ENCODE results near the gene SOX5. TPM values are rescaled to one million over a fixed set of nuclear protein-coding genes. Genes with fewer than 3 reads are reported as not detected.

The SOX5 gene
- total and polyA plus RNA-seq, 9 of the 15 experiments (the other 6 are each of a cell fraction or from before 2014, with no cell fraction given), result 8.3 to 16.5 (median 11.9) TPM

- Histone ChIP-seq H3K4me2 (ENCODE audit: insufficient read depth, low read length) (no peak overlapping the region), H3K27me3 (ENCODE audit: control insufficient read depth in 2 of 2, insufficient read depth in 2 of 2, low read length in 2 of 2) (no peaks in the 10 kb centered on the region), H3K36me3 (ENCODE audit: control insufficient read depth, insufficient read depth, low read length) (peaks cover 52% of the 10 kb centered on the region), H3K4me3 (no peak overlapping the region), H3K79me2 (ENCODE audit: control insufficient read depth, insufficient read depth, low read length) (no peaks in the 10 kb centered on the region), H3K9me3 (replicated peaks; ENCODE audit: control insufficient read depth, insufficient read depth, low read depth, low read length) (no peaks in the 10 kb centered on the region; the same call in 1 of the 2 replicates), H3K27ac (ENCODE audit: extremely low read depth, low read depth, low read length) (no peak overlapping the region), H3K4me1 (replicated peaks in 1 of 2; ENCODE audit: control insufficient read depth in 2 of 2, insufficient read depth in 2 of 2, low read length in 2 of 2) (no peaks in the 10 kb centered on the region), H2AFZ (ENCODE audit: low read depth, low read length) (no peak overlapping the region), H3K9ac (ENCODE audit: insufficient read depth in 1 of 2, low read depth in 2 of 2, low read length in 2 of 2) (no peak overlapping the region), H4K20me1 (replicated peaks; ENCODE audit: control insufficient read depth, insufficient read depth, low read length) (no peaks in the 10 kb centered on the region), H3K9me1 (ENCODE audit: control insufficient read depth, insufficient read depth, low read length) (no peaks in the 10 kb centered on the region)
- BruUV-seq (replicated peaks), result no TSS peak
- intact Hi-C loops (cut with micrococcal nuclease), result no loop called here
- ChIA-PET CTCF (ENCODE audit: low intra/inter-chr PET ratio) (no interaction called here), POLR2A (interaction anchor here (0.5 kb wide), 1 partner anchor 509 kb away, joined by 4 read pairs; no protein-coding TSS in a partner anchor)
- WGBS (ENCODE audit: insufficient coverage, low coverage, missing lambda C conversion rate), result 92% methylated on average over 3 of the region's 3 CpGs
- ATAC-seq (no peak), FAIRE-seq (no peak), DNase-seq (ENCODE audit: extremely low read depth in 1 of 4, low spot score in 3 of 4) (no peak)
- in situ Hi-C loops (cut with MboI), result no loop called here
- TF ChIP-seq FOSL1 (tag; conservative IDR thresholded peaks at IDR 0.05) (0 out of 2 replicates have a peak, but pooled peaks have one; percentile 18), FIP1L1 (IDR thresholded peaks at IDR 0.05; ENCODE audit: low read depth, low read length, poor library complexity, severe bottlenecking) (no peak), ETS2 (tag; IDR thresholded peaks at IDR 0.05; ENCODE audit: borderline replicate concordance, poor library complexity, severe bottlenecking) (no peak), GABPA (tag; conservative IDR thresholded peaks at IDR 0.05; ENCODE audit: low read depth) (no peak), MEIS2 (IDR thresholded peaks at IDR 0.05; ENCODE audit: partially characterized antibody) (peak; percentile 89), JUN (IDR thresholded peaks at IDR 0.05; ENCODE audit: borderline replicate concordance, low read depth, low read length) (no peak), JUN (CRISPR knock-in tag; IDR thresholded peaks at IDR 0.05; ENCODE audit: borderline replicate concordance) (no peak), PKNOX1 (IDR thresholded peaks at IDR 0.05) (peak; percentile 87), SP2 (IDR thresholded peaks at IDR 0.05; ENCODE audit: extremely low read depth, low read depth, low read length, poor library complexity, severe bottlenecking) (no peak), MECOM (CRISPR knock-in tag; IDR thresholded peaks at IDR 0.05) (peak; percentile 83; the same call in 1 of the 2 replicates), PBX2 (CRISPR knock-in tag; IDR thresholded peaks at IDR 0.05; ENCODE audit: low read depth) (peak; percentile 38; the same call in 1 of the 2 replicates), PBX2 (tag; conservative IDR thresholded peaks at IDR 0.05; ENCODE audit: low read depth) (peak; percentile 51; the same call in 1 of the 2 replicates), ZNF395 (CRISPR knock-in tag; IDR thresholded peaks at IDR 0.05) (no peak), MEF2D (tag; conservative IDR thresholded peaks at IDR 0.05; ENCODE audit: low read depth) (0 out of 2 replicates have a peak, but pooled peaks have one; percentile 27), SFPQ (IDR thresholded peaks at IDR 0.05; ENCODE audit: low read depth, low read length) (no peak)
These were observed 407.3 kb downstream of the SOX5 start for GRCh38 chr12:23542187-23542586.
